Adrenal gland (tissue), 5 donors: ENCODE measurements around the gene EXOC6.

Experiments used
- CTCF ChIP-seq, 6 experiments: fragments of 450-650 bp in 4 of 6; fragments of 200-600 bp in 2 of 6; sonication (generic) in 1 of 6; IDR thresholded peaks; 1 replicate in 5 of 6; 2 replicates in 1 of 6; pipeline versions ENCODE4 v1.5.1 to v1.8.0; 2016 to 2021; ENCODE audit warnings: antibody characterized with exemption in 6 of 6, mild to moderate bottlenecking in 2 of 6, moderate library complexity in 1 of 6
- POLR2A ChIP-seq, 2 donors: fragments of 450-650 bp; IDR thresholded peaks; one replicate each; pipeline ENCODE4 v1.6.1; 2017; ENCODE audit warnings: antibody characterized with exemption in 2 of 2, mild to moderate bottlenecking in 2 of 2, moderate library complexity in 1 of 2
- donor health status: DM: no; HTN: no; CAD: no.

- TF ChIP-seq CTCF (IDR thresholded peaks at IDR 0.05) (no peak), POLR2A (IDR thresholded peaks at IDR 0.05) (no peak)
Observed at GRCh38 chr10:92894081-92894655, 45.8 kb downstream of the EXOC6 start.
